GM21526 (cell line): ENCODE results near the gene RNF157.
A peak's percentile ranks its signal among the peaks of the same experiment; 100 is the strongest.

Experiments
- ATAC-seq: cut with Tn5 transposase; IDR thresholded peaks from one replicate; pipeline ENCODE4 v1.9.1; 2021; ENCODE audit warnings: moderate library complexity; ENCODE audit not compliant: unreplicated experiment, low FRiP score

The RNF157 gene

DNA sequence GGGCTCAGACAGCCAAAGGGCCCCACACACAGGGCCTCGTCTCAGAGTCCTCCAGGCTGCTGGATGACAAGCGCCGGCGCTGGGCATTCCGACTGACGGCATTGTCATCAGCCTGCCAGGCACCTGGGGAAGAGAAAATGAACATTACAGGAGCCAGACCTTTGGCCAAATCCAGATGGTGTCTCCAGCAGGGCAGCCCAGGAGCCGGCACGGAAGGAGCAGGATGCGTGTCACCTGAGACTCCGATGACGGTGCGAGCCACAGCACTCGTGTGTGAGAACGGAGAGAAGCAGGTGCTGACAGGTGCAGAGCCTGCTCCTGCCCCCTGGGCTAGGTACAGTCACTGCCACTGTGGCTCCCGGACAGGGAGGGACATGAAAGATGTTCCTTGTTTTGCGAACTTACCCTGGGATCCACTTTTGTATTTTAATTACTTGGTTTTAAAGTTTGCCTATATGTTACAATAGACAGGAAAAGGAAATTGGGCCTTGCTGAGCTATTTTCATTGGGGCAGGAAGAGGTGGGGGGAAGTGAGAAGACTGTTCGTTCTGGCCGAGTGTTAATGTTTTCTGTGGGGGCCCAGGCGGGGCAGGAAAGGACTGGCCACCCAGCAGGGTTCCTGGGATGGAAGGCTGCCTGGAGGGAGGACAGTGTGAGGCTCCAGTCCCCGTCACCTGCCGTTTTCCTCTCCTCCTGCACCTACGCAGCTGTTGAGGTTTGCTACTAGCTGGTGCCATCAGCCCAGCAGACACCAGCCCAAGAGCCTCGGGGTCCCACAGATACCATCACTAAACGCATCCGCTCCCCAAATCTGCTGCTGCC, 94.9 kb downstream of the RNF157 start:
- ATAC-seq: no peak

DNA sequence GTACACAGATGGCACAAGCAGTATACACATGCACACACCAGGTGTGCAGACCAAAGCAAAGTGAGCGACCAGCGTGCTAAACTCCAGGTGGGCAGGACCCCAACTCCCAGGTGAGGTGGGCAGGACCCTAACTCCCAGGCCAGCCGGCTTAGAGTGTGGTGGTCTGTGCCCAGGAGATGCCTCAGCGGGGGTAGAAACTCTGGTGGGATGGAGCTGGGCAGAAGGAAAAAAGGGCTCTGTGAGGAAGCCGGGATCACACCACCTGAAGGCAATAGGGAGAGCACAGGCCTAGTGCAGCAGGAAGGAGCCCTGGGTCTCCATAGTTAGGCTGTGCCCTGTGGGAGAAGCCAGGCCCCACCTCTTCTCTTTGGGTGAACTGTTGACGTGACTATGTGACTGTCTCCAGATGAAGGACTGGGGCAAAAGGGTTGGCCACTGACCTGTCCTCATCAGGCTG, 97.7 kb downstream of the RNF157 start:
- no peak for ATAC-seq

DNA sequence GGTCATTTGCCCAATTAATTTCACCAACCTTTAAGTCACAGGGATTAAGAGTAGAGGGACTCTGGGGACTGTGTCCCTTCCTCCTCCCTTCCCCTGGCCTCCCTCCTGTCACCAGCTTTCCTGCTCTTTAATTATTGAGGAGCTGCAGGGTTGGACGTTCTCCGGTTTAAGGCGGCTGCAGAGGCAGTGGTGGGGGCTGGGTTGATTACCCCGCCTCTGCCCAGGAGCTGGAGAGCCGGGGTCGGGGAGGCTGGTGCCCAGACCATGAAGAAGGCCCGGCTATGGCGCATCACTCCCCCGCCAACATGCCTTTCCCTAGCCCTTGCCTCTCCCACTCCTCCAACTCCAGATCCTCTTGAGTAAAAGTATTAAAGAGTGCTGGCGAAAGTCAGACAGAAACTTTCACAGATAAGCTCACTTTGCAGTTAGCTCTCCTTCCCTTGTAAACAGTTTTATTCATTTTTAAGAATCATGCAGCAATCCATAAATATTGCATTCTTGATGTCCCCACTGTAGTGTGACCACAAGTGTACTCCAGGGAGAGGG, 98.2 kb downstream of the RNF157 start:
- no peak for ATAC-seq

DNA sequence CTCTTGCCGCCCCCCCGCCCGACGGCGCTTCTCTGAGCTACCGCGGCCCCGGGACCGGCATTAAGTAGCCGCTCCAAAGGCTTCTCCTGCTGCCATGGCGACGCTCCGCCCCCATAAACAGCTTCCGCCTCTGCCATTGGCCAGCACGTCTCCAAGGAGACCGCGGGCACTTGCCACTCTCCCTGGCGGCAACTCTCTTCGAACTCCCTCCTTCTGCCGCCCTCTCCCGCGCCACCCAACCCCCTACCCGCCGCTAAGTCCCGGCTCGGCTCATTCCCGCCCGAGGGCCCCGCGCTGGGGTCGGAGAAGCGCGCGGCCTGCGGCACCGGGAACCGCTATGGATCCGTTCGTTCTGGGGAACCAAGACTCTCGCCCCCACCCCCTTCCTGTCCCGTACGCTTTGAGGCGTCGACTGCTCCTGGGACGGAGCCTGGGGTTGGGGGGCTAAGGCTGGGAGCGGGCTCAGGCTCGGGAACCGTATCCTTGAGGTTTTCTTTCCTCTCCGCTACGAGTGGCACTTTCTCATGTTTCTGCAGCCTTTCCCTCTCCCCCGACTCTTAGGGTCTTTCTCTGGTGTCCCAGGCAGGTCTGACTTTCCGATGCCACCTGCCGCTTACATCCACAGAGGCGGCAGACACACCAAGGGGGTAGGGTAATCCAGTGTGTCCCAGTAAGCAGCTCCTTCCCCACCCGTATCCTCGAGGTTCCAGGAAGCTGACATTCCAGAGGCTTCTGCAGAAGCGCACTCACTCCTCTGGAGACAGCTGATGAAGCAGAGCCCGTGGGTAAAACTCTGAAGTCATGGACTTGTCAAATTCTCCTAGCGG, 98.9 kb downstream of the RNF157 start, which contains the start of gene FOXJ1:
Gene FOXJ1, minus strand, starts transcription at position 34 of the 827 bp plus-strand sequence. CDS start 850 bp downstream, outside the sequence.
- ATAC-seq: peak; percentile 51

DNA sequence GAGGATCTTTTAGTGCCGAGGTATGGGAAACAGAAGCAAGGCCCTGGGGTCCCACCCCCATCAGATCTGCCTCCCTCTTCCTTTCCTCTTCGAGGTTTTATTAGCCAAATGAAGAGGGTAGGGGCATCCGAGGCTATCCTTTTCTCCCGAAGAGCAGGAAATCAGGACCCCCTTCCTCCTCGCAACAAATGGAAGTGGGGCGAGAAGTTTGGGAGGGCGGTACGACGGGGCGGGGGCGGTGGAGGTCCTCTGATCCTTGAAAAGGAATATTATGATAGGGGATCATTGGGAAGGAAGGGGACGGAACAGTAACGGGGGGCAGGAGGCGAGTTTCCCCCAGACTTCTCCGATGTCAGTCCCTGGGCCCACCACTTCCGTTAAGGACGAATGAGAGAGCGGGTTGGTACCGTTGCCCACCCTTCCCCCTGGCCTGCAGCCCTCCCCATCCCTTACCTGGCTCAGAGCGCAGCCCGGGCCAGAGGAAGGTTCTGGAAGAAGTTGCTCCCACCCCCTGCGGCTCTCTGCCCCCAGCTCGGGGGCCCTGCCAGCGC, 99.6 kb downstream of the RNF157 start:
- no peak for ATAC-seq

DNA sequence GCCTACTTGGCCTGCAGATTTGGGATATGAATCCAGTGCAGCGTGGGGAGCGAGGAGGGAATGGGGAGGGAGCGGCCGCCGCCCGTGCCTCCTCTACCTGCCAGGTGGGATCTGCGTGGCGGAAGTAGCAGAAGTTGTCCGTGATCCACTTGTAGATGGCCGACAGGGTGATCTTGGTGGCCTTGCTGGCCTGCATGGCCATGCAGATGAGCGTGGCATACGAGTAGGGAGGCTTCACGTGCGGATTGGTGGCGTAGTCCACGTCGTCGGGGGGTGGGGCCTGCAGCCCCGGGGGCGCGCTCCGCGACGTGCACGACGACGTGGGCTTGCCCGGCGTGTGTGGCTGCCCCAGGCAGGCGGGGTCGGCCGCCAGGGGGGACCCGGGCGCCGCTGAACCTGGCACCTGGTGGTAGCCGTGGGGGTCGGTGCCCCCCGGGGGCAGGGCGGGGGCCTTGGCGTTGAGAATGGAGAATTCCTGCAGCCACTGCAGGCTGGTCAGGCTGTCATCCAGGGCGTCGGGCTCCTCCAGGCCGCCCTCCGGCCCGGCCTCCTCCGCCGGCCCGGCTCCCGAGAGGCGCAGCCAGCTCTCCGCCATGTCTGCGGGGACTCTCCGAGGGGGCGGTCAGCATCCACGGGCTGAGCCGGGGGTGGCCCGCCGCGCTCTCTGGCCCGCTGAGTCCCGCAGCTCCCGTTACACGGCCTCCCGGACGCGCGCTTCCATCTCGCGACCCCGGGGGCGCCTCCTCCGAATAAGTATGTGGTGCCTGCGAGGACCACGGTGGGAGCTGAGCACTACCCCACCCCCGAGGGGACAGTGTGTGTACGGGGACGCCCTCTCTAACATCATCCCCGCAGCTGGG, 100.3 kb downstream of the RNF157 start:
- ATAC-seq: no peak

DNA sequence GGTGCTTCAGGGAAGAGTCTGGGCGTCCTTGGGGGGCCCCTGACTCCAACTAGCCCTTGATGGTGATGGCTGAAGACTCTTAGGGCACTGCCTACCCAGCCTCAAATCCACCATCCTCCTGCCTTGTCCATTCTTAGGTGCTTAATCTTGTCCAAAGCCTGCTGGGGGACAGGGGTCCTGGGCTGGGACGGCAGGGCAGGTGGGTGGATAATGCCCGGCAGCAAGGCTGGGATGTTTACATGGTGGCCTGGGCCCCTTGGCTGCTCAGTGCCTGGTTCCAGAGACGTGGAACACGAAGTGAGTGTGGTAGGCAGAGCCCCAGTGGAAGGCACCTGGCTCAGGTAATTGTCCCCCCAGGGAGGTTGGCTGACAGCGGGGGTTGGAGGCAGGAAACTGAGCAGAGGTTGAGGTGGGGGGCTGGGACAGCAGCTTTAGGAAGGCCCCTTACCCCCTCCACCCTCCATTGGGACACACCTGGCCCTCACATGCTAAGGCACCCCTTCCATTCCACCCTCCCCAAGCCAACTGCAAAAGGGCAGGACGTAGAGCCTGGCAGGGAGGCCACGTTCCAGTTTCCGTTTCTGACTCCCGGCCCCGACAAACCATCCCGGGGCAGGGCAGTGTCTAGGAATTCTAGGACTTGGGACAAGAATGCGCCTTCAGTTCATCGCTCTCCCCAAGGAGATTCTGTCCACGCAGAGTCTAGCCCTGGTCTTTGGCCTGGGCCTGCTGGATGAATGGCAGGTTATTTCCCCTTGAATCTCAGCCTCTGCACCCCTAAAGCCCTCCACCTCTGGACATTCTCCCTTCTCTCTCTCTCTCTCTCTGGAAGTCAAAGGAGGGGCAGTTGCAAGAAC, 101.2 kb downstream of the RNF157 start:
- ATAC-seq: no peak

DNA sequence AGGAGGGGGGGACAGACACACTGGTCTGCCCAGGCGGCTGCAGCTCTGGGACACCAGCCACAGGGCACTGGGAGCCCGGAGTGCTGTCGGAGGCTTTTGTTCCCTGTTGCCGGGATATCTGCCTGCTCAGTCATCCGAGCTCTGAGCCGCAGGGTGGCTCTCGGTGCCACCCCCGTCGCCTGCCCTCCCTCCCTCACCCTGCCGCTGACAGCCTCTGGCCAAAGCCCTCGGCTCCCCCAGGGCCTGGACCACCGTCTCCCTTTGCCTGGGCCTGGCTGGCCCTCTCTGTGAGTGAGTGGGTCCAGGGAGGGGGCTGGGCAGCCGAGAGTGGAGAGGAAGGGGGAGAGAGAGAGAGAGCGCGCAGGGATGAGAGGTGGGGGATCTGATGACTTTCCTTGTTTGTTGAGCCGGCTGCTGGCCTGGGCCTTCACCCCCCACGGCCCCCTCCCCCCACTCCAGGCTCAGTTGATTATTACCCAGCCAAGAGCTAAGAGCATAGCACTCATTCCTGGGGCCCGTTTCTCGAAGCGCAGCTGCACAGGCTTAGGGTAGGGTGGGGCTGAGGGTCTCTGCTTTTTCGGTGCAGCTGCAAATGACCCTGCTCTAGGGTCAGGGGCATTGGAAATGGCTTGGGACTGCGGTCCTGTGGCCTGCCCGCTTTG, 101.9 kb downstream of the RNF157 start:
- no peak for ATAC-seq

DNA sequence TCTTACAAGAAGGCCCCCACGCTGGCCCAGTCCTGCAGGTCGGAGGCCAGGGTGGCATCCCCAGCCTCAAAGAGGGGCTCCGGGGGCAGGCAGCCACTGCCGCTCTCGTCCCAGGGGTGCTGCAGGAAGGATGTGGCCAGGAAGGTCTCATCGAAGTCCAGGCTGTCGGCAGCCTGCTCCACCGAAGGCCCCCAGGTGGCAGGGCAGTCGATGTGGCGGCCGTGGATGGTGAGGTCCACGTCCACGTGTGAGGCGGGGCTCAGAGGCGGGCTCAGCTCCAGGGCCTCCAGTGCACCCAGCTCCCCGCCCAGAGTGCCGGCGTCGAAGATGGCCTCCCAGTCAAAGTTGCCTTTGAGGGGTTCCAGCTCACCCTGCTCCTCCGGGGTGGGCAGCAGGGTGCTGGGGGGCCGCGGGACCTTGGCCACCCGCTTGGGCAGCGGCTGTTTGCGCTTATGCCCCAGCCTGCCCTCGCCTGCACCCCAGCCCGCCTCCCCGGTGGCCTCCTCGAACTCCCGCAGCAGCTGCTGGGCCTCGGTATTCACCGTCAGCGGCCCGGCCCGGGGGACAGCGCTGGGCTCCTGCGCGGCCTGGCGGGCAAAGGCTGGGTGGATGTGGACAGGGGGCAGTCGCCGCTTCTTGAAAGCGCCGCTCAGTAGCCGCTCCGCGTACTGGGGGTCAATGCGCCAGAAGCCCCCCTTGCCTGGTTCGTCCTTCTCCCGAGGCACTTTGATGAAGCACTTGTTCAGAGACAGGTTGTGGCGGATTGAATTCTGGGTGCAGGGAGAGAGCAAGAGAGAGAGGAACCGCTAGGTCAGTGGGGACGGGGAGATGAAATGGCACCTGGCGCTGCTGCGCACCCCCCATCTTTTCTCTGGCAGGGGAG, 102.7 kb downstream of the RNF157 start:
- ATAC-seq: no peak

DNA sequence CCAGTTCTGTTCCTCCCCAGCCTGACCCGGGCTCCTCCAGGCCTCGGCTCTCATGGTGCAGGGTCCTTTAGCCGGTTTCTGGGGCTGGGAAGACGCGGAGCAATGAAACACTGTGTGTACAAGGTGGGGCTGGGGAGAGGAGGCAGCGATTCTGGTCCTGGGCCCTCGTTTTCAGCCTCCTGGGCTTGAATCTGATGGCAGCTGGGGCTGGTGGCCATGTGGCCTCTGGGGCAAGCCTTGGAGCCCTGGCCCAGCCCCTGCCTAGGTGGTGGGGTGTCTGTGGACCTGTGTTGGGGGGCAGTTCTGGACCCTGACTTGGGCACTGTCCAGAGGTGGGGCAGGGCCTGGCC, 103.3 kb downstream of the RNF157 start:
- ATAC-seq: no peak

DNA sequence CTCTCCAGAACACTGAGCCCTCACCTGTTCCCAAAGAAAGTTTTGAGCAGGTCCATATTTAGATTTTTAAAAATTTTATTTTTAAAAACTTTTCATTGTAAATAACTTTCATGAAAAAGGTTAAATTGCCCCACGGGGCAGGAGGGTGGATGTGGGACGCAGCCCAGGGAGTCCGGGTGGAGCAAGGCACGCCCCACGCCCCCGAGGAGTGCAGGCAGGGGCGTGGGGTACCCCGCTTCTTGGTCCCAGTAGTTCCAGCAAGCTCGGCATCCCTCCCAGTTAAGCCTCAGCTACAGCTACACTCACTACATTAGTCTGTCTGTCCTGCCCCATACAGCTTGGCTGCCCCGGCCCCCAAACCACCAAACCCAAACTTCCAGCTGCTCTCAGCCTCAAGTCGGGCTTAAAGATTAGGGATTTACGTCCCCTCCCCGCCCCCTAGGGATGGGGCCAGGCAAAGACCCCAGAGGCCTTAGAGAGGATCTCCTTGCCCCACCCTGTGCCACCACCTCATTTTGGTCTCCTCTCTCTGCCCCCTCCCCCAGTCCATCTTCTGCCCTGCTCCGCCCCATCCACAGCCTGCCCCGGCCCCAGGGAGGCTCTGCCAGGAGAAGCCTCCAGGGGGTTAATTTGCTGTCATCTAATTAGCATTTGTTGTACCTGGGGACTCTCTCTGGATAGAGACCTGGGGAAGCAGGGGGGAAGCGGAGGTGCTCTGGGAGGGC, 103.9 kb downstream of the RNF157 start:
- ATAC-seq: no peak

DNA sequence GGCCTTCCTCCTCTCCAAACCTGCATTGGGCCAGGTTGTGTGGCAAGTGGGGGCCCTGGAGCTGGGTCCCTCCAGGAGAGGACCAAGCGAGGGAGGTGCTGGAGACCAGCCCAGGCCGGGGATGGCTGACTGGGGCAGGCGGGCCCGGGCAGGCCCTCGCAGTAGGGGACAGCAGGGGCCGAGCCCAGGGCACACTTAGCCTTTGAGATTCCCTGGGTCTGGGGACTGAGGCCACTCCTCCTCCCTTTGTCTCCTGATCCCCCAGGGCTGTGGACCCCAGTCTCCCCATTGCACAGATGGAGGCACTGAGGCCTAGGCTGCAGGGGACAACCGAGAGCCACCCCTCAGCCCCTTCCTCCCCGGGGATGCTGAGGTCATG, 104.5 kb downstream of the RNF157 start:
- ATAC-seq: no peak

DNA sequence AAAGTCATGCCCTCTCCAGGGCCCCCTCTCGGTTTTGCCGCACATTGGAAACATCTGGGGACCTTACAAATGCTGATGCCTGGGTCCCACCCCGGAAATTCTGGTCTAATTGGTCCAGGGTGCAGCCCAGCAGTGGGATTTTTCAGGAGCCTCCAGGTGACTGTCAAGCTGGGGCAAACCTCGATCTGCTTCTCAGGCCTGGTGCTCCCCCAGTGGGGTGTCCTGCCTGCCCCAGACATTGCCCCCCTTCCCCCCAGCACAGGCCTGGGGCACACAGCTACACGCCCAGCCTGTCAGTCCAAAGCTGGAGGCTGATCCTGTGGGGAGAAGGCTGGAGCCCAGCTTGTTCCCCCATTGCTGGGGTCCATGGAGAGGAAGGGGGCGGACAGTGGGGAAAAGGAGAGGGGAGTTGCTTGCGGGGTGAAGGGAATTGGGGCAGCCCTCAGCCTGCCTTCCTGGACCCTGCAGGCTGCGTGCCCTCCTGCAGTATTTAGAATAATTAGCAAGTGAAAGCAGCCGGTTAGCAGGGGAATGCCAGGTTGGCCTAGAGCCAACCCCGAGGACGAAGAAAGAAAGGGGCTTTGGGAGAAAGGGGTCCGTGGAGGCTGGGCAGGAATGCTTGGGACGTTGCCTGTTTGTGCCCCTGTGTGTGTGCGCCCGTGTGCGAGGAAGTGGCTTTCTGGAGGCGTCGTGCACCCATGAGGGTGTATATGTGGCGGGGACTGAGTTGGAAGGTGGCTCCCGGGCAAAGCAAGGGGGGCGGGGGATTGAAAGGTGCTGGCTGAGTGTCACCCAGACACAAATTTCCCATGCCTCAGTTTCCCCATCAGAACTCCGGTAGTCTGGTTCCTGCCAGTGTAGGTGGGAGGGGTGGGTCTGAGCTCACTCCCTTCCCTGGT, 105.1 kb downstream of the RNF157 start:
- no peak for ATAC-seq

DNA sequence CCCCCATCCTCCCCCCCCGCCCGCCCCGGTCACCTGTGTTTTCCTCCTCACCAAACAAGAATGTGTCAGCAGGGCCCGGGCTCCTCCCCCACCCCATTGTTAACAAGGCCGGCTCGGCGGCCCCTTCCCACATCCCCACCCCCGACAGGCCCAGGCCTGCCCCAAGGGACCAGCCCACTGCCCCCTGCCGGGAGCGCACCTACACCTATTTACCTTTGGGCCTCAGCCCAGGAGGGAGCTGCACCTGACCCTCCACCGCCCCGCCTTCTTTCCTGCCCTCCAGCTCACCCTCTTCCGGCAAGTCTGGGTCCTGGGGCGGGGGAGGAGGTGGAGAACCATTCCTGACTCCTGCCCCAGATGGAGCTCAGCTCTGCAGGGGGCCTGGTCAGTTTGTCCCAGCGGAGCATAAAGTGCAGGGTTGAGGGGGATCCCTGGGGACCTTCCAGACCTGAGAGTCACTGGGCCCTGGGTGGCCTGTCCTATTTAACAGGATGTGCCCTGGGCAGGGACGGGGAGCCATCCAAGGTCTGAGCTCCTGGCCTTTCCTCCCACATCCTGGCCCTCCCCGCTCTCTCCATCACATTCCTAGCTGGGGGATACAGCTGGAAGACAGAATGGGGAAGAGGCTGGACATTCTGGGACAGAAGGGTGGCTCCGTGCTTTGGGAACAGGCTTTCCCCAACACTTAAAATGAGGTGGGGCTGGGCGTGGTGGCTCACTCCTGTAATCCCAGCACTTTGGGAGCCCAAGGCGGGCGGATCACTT, 107.5 kb downstream of the RNF157 start:
- no peak for ATAC-seq
